Testis (tissue), 2 donors: Measurements from ENCODE around the gene ANKRD22.

Experiments used
- POLR2A ChIP-seq: fragments of 450-650 bp; IDR thresholded peaks from one replicate; pipeline ENCODE4 v1.6.1; 2017; ENCODE audit warnings: antibody characterized with exemption, mild to moderate bottlenecking, moderate library complexity
- TF ChIP-seq, protein P1 (sequence below), 3 experiments: fragments of 450-650 bp in 2 of 3; fragments of 200-600 bp in 1 of 3; sonication (generic) in 1 of 3; IDR thresholded peaks; one replicate each; pipeline ENCODE4 v1.5.1; 2016 to 2019; ENCODE audit warnings: antibody characterized with exemption in 3 of 3, mild to moderate bottlenecking in 2 of 3, moderate library complexity in 1 of 3

DNA sequence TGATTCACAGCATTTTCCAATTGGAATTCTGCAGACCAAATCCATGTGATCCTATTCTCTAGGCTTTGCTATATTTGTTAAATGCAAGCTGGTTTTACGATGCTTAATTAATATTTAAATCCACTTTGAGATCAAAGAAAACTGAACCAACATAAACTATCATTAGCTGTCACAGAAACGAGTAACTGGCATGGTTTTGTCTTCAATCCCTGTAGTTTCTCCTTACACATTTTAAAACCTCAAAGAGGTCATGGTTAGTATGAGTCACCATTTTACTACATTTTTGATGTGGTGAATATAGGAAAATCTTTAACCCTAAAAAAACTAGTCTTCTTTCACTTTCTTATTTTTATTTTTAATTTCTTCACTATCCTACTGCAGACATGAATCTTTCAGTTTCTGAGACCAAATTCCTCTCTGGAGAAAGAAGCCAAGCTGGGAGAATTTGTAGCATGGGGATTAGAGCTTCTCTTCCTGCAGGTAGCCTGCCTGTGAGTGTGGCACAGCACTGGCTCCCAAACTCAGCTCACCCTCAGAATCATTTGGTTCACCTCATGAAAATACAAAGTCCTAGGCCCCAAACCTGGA is 57.8 kb downstream of the ANKRD22 start:
- no peak for TF ChIP-seq POLR2A
- TF ChIP-seq, protein P1, sequence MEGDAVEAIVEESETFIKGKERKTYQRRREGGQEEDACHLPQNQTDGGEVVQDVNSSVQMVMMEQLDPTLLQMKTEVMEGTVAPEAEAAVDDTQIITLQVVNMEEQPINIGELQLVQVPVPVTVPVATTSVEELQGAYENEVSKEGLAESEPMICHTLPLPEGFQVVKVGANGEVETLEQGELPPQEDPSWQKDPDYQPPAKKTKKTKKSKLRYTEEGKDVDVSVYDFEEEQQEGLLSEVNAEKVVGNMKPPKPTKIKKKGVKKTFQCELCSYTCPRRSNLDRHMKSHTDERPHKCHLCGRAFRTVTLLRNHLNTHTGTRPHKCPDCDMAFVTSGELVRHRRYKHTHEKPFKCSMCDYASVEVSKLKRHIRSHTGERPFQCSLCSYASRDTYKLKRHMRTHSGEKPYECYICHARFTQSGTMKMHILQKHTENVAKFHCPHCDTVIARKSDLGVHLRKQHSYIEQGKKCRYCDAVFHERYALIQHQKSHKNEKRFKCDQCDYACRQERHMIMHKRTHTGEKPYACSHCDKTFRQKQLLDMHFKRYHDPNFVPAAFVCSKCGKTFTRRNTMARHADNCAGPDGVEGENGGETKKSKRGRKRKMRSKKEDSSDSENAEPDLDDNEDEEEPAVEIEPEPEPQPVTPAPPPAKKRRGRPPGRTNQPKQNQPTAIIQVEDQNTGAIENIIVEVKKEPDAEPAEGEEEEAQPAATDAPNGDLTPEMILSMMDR (IDR thresholded peaks at IDR 0.05), result no peak
